ENCODE measurements around the gene PARD3.
"Not testable (repeated sequence)": the region's sequence is repeated elsewhere in the genome, so short reads cannot be mapped to it uniquely, and the experiment has no call there.

Gene PARD3

GRCh38 chr10:34080485-34081346, 734.4 kb downstream of the PARD3 start:
- DNase-seq, result no peak

GRCh38 chr10:34079702-34080484, 735.2 kb downstream of the PARD3 start:
- no peak for DNase-seq

- DNase-seq, result no peak
Measured at GRCh38 chr10:34078745-34079470, 736.2 kb downstream of the PARD3 start.

DNA sequence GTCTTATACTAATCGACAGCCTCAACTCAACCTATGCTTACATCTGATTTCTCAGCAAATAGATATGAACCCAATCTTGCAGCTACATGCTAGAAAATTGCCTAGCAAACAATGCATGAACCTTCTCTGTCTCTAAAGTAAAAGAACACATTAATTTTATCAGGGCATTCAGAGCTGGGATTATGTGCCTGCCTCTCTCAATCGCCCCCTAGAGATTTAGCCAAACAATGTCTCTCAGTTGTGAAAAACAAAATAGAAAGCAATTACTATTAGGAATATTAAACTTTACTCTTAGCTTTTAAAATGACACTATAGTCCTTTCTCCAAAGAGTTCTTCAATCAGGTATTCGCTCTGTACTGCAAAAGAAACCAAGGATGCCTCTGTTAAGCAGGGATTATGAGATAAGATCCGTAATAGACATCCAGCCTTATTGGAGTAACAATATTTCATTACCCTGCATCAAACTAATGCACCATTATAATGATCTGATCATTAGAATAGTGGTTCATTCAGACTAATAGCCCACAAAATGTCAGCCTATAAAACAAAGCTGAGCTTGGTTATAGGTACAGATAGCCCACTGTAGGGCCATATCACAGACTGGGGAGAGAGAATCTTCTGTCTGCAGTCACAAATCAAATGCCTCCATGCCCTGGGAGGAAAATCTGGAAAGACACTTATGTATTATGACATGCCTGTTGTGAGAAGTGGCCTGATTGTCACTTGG, 736.9 kb downstream of the PARD3 start:
- DNase-seq, result no peak

- no peak for DNase-seq
Measured at GRCh38 chr10:34076443-34076842, 738.7 kb downstream of the PARD3 start.

GRCh38 chr10:34075254-34075926, 739.7 kb downstream of the PARD3 start:
- DNase-seq, result no peak

GRCh38 chr10:34074051-34074450, 741.0 kb downstream of the PARD3 start:
- DNase-seq, result no peak

GRCh38 chr10:34067741-34068140, 747.4 kb downstream of the PARD3 start:
- DNase-seq, result not testable (repeated sequence)

DNA sequence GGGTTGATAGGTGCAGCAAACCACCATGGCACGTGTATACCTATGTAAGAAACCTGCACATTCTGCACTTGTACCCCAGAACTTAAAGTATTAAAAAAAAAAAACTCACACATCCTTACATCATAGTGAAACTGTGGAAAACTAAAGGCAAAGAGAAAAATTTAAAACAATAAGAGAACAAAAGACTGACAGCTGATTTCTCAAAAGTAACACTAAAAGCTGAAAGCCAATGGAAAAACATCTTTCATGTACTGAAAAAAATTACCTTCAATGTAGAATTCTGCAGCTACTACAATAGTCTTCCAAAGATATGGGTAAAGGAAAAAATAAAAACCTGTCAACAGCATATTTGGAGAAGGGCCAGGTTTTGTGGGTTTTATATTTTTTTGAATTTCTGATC, 751.5 kb downstream of the PARD3 start:
- DNase-seq, result no peak

DNA sequence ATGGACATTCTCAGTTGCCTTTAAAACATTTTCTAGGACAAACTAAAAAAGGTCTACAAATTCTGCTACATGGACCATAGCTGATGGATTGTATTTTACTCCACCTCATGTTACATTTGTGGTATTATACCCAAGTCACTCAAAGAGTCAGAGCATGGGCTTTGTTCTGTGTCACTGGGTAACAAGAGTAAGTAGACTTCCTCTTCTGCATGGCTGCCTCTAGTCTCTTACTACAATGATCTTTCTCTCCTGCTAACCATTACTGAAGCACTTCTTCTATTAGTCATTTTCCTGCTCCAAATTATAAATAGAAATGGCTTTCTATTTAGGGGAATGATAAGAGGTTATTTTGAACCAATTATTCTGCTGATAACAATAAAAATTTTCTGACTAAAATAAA, 753.3 kb downstream of the PARD3 start:
- DNase-seq, result peak in 1 of 3 donors; percentile 9

Data from suppressor macrophage treated with lipopolysaccharide for 1 hour (primary cell).